K562 (cell line): ENCODE measurements around the gene PRR29. TPM values are rescaled to one million over a fixed set of nuclear protein-coding genes. Genes with fewer than 3 reads are reported as not detected.

Experiments
- ARID1B ChIP-seq: fragments of 450-650 bp; IDR thresholded peaks from 2 replicates; pipeline ENCODE4 v1.6.1; 2016; ENCODE audit warnings: antibody characterized with exemption, mild to moderate bottlenecking, inconsistent platforms
- BRCA1 ChIP-seq, 2 experiments: fragments of 450-650 bp in 1 of 2; sonication (generic) in 1 of 2; formaldehyde crosslinking in 1 of 2; IDR thresholded peaks; 2 replicates each; pipeline versions ENCODE4 v1.5.0 to v1.6.1; 2017 to 2020; ENCODE audit warnings: mild to moderate bottlenecking in 1 of 2, missing genetic modification reagents in 1 of 2
- CHAMP1 ChIP-seq: fragments of 450-650 bp; IDR thresholded peaks from 2 replicates; pipeline ENCODE4 v1.6.1; 2016; ENCODE audit warnings: mild to moderate bottlenecking
- EGR1 ChIP-seq: fragments of 450-650 bp; conservative IDR thresholded peaks from 2 replicates; pipeline ENCODE4 v1.6.1; 2017; ENCODE audit warnings: mild to moderate bottlenecking
- HEY1 ChIP-seq: fragments of 250-450 bp; sonication (Bioruptor Pico); IDR thresholded peaks from 2 replicates; pipeline ENCODE4 v1.5.0; 2020; ENCODE audit warnings: mild to moderate bottlenecking, moderate library complexity, borderline replicate concordance
- MAFK ChIP-seq: IDR thresholded peaks from 2 replicates; pipeline ENCODE4 v1.6.1; 2011; ENCODE audit warnings: low read length, improper control_type of control experiment
- NCOR1 ChIP-seq: fragments of 450-650 bp; IDR thresholded peaks from 2 replicates; pipeline ENCODE4 v1.6.1; 2016; ENCODE audit warnings: mild to moderate bottlenecking, moderate library complexity
- NFRKB ChIP-seq: fragments of 450-650 bp; IDR thresholded peaks from 2 replicates; pipeline ENCODE4 v1.6.1; 2016; ENCODE audit warnings: low read depth
- PHF20 ChIP-seq: fragments of 450-650 bp; IDR thresholded peaks from 2 replicates; pipeline ENCODE4 v1.6.1; 2018; ENCODE audit not compliant: partially characterized antibody
- PTBP1 ChIP-seq: fragments of 200-400 bp; formaldehyde crosslinking; IDR thresholded peaks from 2 replicates; pipeline ENCODE4 v1.6.1; 2017; ENCODE audit warnings: low read depth, low read length
- RERE ChIP-seq: sonication (generic); formaldehyde crosslinking; IDR thresholded peaks from 2 replicates; pipeline ENCODE4 v1.8.0; 2023; ENCODE audit warnings: missing genetic modification reagents, mild to moderate bottlenecking, borderline replicate concordance
- XRCC4 ChIP-seq: IDR thresholded peaks from one replicate; pipeline ENCODE4 v1.6.1; 2011; ENCODE audit not compliant: insufficient read depth, insufficient read length; ENCODE audit errors: extremely low read depth
- ZBTB49 ChIP-seq: sonication (generic); formaldehyde crosslinking; IDR thresholded peaks from 2 replicates; pipeline ENCODE4 v1.8.0; 2022; ENCODE audit warnings: missing genetic modification reagents, mild to moderate bottlenecking, borderline replicate concordance
- ZBTB7A ChIP-seq: IDR thresholded peaks from 2 replicates; pipeline ENCODE4 v1.6.1; 2011; ENCODE audit warnings: low read depth, mild to moderate bottlenecking, low read length, moderate library complexity, borderline replicate concordance; ENCODE audit not compliant: control insufficient read depth
- ZHX1 ChIP-seq: fragments of 150-350 bp; conservative IDR thresholded peaks from 2 replicates; pipeline ENCODE4 v1.6.1; 2014; ENCODE audit warnings: low read length
- ZNF445 ChIP-seq: fragments of 250-450 bp; sonication (Bioruptor Pico); IDR thresholded peaks from 2 replicates; pipeline ENCODE4 v1.4.0; 2020; ENCODE audit warnings: low read depth, mild to moderate bottlenecking, moderate library complexity
- polyA plus RNA-seq, 8 experiments: library from polyadenylated mRNA; depleted of rRNA in 4 of 8; stranded (reverse) in 5 of 8; unstranded in 3 of 8; fragments of >200 nt; fragmentation: Nextera tagmentation in 2 of 8; fragmentation: Illumina TruSeq in 1 of 8; extraction: Ambion mirVana in 2 of 8; extraction: Trizol in 1 of 8; gene quantifications; 2 replicates each; pipeline versions ENCODE4 v1.2.1 to v1.2.3, GENCODE V29; 2011 to 2014; ENCODE audit warnings: inconsistent platforms in 1 of 8, missing spikeins in 1 of 8
- total RNA-seq, 7 experiments: library from RNA; depleted of rRNA in 6 of 7; stranded (reverse); fragments of >200 nt in 6 of 7; fragmentation: Illumina TruSeq in 2 of 7; extraction: Trizol in 2 of 7; gene quantifications; 2 replicates each; pipeline versions ENCODE4 v1.2.1 to v1.2.3, GENCODE V29; 2011 to 2021; ENCODE audit warnings: low replicate concordance in 1 of 7

Gene PRR29
- total and polyA plus RNA-seq, 9 of the 15 experiments (the other 6 are each of a cell fraction or from before 2014, with no cell fraction given): 0.08 to 0.58 (median 0.15) TPM; not detected in 5

GRCh38 chr17:63976702-63977101 is 21.4 kb upstream of the PRR29 start (continued):
- no peak for TF ChIP-seq RERE (CRISPR knock-in tag)
- no peak for TF ChIP-seq CHAMP1
- no peak for TF ChIP-seq PHF20
- no peak for TF ChIP-seq BRCA1 (IDR thresholded peaks at IDR 0.05)
- no peak for TF ChIP-seq BRCA1 (CRISPR knock-in tag; IDR thresholded peaks at IDR 0.05)
- no peak for TF ChIP-seq HEY1
- TF ChIP-seq XRCC4: no peak
- no peak for TF ChIP-seq ZHX1
- no peak for TF ChIP-seq ZBTB49 (CRISPR knock-in tag)
- TF ChIP-seq PTBP1: no peak
- no peak for TF ChIP-seq EGR1
- no peak for TF ChIP-seq ARID1B
- no peak for TF ChIP-seq ZNF445
- TF ChIP-seq NFRKB: no peak
- TF ChIP-seq NCOR1: no peak
- TF ChIP-seq ZBTB7A: no peak
- TF ChIP-seq MAFK: peak; percentile 39; the same call in 1 of the 2 replicates
